Left lung (tissue), 10 donors: ENCODE measurements around the gene R3HDM4. TPM values are rescaled to one million over a fixed set of nuclear protein-coding genes. Genes with fewer than 3 reads are reported as not detected.

Experiments
- ATAC-seq: fragments of 200-7000 bp; cut with Tn5 transposase; one replicate; pipeline ENCODE4 v1.9.1; 2020; ENCODE audit warnings: moderate library complexity
- DNase-seq, 4 donors: peaks; one replicate each; pipeline ENCODE4 v3.0.0-alpha.2; 2013 to 2020
- H3K27ac ChIP-seq, 2 donors: fragments of 200-600 bp; sonication (generic) in 1 of 2; one replicate each; pipeline versions ENCODE4 v1.5.0 to v1.8.0; 2020 to 2021
- H3K27me3 ChIP-seq, 2 donors: fragments of 200-600 bp; sonication (generic) in 1 of 2; one replicate each; pipeline versions ENCODE4 v1.5.0 to v1.8.0; 2020 to 2021
- H3K36me3 ChIP-seq, 2 donors: fragments of 200-600 bp; sonication (generic) in 1 of 2; one replicate each; pipeline versions ENCODE4 v1.5.0 to v1.8.0; 2020 to 2021
- H3K4me1 ChIP-seq, 2 donors: fragments of 200-600 bp; one replicate each; pipeline ENCODE4 v1.8.0; 2021
- H3K4me3 ChIP-seq, 2 donors: fragments of 200-600 bp; sonication (generic) in 1 of 2; one replicate each; pipeline versions ENCODE4 v1.5.0 to v1.8.0; 2020 to 2021; ENCODE audit warnings: mild to moderate bottlenecking in 1 of 2
- H3K9me3 ChIP-seq, 2 donors: fragments of 200-600 bp; sonication (generic) in 1 of 2; one replicate each; pipeline versions ENCODE4 v1.5.0 to v1.8.0; 2020 to 2021
- intact Hi-C, 2 donors: fragments of 100-400 bp; cut with DNase I; formaldehyde crosslinking; loops; one replicate each; pipeline versions ENCODE4 v1.11.2 to v1.14.2; 2022
- polyA plus RNA-seq, 6 donors: library from polyadenylated mRNA; unstranded; fragments of 120-200 nt; gene quantifications; one replicate each; pipeline ENCODE4 v1.2.1, GENCODE V29; 2013; ENCODE audit not compliant: insufficient read length in 6 of 6
- total RNA-seq, 2 donors: library from RNA; stranded (reverse); fragmentation: NEBNext Ultra II Directional; extraction: Animal tissue kit (Norgen Biotek cat#: 25700); gene quantifications; one replicate each; pipeline ENCODE4 v1.2.1, GENCODE V29; 2021
- TF ChIP-seq, protein P1 (sequence below), 2 donors: fragments of 200-600 bp; sonication (generic) in 1 of 2; IDR thresholded peaks; one replicate each; pipeline versions ENCODE4 v1.5.0 to v1.8.0; 2021; ENCODE audit warnings: antibody characterized with exemption in 2 of 2
- donor health status: DM: no; HTN: yes; CAD: no.
- donor health status: DM: no; HTN: no; CAD: no.

R3HDM4 gene
- total and polyA plus RNA-seq, 8 donors: 28.8 to 66.3 (median 39.0) TPM

DNA sequence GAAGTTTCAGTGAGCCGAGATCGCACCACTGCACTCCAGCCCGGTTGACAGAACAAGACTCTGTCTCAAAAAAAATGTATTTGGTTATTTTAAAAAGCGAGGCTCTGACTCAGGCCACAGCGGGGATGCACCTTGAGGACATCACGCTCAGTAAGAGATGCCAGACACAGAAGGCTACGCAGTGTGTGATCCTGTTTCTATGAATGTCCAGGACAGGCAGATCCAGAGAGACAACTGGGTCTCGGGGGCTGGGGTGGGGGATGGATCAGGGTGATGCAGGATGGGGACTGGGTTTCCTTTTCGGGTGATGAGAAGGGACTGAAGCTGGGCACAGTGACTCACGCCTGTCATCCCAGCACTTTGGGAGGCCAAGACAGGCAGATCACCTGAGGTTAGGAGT, 25.4 kb downstream of the R3HDM4 start:
- ATAC-seq (no peak), DNase-seq (no peak)
- H3K4me1 ChIP-seq: peaks cover 0 to 5% of the 10 kb centered on the region in 2 donors
- no peaks in the 10 kb centered on the region for H3K9me3 ChIP-seq
- no peak overlapping the region for H3K27ac ChIP-seq
- H3K4me3 ChIP-seq: no peak overlapping the region
- intact Hi-C loops: no loop called here
- H3K27me3 ChIP-seq: no peaks in the 10 kb centered on the region
- H3K36me3 ChIP-seq: peaks cover 0 to 80% of the 10 kb centered on the region in 2 donors
- TF ChIP-seq, protein P1, sequence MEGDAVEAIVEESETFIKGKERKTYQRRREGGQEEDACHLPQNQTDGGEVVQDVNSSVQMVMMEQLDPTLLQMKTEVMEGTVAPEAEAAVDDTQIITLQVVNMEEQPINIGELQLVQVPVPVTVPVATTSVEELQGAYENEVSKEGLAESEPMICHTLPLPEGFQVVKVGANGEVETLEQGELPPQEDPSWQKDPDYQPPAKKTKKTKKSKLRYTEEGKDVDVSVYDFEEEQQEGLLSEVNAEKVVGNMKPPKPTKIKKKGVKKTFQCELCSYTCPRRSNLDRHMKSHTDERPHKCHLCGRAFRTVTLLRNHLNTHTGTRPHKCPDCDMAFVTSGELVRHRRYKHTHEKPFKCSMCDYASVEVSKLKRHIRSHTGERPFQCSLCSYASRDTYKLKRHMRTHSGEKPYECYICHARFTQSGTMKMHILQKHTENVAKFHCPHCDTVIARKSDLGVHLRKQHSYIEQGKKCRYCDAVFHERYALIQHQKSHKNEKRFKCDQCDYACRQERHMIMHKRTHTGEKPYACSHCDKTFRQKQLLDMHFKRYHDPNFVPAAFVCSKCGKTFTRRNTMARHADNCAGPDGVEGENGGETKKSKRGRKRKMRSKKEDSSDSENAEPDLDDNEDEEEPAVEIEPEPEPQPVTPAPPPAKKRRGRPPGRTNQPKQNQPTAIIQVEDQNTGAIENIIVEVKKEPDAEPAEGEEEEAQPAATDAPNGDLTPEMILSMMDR (IDR thresholded peaks at IDR 0.05): no peak

DNA sequence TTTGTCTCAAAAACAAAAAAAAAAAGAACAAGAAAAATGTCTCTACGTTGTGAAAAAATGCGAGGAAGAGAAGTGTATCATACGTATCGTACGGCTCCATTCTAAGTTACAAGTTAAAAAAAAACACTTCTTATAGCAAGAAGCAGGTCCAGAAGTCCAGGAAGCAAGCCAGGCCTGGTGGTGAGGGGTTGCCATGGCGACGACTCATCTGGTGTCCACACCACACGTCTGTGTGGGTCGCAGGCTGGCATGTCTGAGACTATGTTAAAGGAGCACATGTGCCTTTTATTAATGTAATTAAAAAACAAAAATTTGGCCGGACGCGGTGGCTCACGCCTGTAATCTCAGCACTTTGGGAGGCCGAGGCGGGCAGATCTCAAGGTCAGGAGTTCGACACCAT, 25.9 kb downstream of the R3HDM4 start:
- ATAC-seq: no peak

DNA sequence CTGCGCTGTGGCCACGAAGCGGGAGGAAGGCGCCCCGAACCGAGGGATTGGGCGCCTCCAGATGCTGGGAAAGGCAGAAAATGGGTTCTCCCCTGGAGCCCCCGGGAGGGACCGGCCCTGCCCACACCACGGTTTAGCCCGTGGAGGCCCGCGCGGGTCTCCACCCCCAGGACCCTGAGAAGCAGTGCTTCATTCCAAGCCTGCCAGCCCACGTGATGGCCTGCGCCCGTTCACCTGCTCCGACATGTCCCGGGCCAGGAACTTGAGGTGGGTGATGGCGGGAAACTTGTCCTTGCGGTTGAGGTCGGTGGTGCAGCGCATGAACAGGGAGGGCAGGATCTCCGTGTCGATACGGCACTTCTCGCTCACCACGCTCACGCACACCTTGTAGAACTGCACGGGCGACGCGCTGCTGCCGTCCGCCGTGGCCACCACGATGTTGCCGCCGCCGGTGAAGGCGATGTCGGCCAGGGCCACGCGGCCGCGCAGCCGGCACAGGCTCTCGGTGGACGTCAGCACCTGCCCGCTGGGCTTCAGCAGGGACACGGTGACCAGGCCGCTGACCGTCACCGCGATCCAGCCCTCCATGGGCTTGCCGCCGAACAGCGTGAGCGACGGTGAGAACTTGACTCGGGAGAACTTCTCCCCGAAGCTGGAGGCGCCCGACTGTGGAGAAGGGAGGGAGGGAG, 27.3 kb downstream of the R3HDM4 start:
- no peak overlapping the region for H3K27ac ChIP-seq

More for the DNA sequence above, 25.9 kb downstream of the R3HDM4 start:
- intact Hi-C loops: no loop called here
- Histone ChIP-seq H3K9me3 (no peaks in the 10 kb centered on the region), H3K4me3 (no peak overlapping the region), H3K4me1 (peaks cover 0 to 3% of the 10 kb centered on the region in 2 donors), H3K27me3 (no peaks in the 10 kb centered on the region), H3K27ac (no peak overlapping the region), H3K36me3 (peaks cover 0 to 85% of the 10 kb centered on the region in 2 donors)
- DNase-seq: no peak
- TF ChIP-seq, protein P1 (IDR thresholded peaks at IDR 0.05): no peak

DNA sequence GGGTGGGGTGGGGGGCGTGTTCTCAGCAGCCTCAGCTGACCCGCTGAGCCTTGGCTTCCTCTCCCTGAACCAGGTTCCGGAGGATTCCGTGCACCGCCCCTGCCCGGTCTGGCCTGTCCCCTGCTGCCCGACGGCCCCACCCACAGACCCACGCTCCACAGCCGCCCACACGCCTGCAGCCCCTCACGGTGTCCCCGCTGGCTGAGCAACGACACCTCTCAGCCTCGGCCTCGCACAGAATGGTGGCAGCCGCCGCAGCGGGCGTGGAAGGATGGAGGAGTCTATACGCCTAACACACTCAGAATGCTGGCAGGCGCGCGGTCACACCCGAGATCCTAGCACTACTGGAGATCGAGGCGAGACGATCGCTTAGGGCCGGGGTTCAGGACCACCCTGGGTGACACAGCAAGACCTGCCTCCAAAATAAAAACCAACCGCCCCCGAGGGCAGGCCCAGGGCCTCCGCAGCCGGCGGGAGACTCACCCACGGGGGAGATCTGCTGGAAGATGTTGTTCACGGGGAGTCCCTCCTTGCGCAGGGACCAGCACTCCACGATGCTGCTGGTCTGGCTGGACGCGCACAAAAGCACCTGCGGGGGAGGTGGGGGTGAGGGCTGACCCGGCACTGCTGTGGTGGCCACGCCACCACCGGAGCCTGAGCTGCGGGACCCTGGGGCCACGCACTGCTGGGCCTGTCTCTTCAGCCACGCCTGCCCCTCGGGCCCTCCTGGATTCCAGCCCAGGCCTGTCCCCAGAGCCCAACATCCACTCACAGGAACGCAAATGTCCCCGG, 28.4 kb downstream of the R3HDM4 start:
- Histone ChIP-seq H3K36me3 (peaks cover 0 to 96% of the 10 kb centered on the region in 2 donors), H3K4me1 (no peaks in the 10 kb centered on the region), H3K4me3 (no peak overlapping the region), H3K27ac (no peak overlapping the region), H3K27me3 (no peaks in the 10 kb centered on the region), H3K9me3 (no peaks in the 10 kb centered on the region)
- intact Hi-C loops: no loop called here
- TF ChIP-seq, protein P1 (IDR thresholded peaks at IDR 0.05): no peak
- DNase-seq (no peak), ATAC-seq (no peak)

More for the DNA sequence above, 27.3 kb downstream of the R3HDM4 start:
- no peak for ATAC-seq
- TF ChIP-seq, protein P1 (IDR thresholded peaks at IDR 0.05): no peak
- no peaks in the 10 kb centered on the region for H3K27me3 ChIP-seq
- intact Hi-C loops: no loop called here
- H3K36me3 ChIP-seq: peaks cover 0 to 96% of the 10 kb centered on the region in 2 donors
- no peaks in the 10 kb centered on the region for H3K9me3 ChIP-seq
- DNase-seq: no peak
- no peaks in the 10 kb centered on the region for H3K4me1 ChIP-seq
- H3K4me3 ChIP-seq: no peak overlapping the region

DNA sequence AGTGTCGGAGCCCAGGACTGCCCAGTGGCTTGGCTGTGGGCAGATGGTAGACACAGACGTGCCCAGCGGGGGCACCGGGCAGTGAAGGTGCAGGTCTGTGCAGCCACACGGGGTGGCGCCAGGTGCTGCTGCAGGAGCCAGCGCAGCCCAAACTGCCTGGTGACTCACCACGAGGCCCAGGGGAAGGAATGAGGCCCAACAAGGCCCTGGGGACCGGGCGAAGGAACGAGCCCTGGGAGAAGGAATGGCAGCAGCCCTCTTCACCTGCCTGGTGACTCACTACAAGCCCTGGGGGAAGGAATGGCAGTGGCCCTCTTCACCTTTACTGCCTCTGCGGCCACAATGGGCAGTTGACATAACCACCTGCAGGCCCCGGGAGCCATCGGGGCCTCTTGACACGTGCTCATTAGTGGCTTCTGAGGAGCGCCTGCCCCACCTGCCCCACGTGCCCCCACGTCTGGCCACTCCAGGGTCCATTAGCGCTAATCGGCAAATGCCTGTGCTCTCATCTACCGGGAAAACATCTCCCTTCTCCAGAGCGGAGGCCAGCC, 29.3 kb downstream of the R3HDM4 start:
- Histone ChIP-seq H3K27ac (no peak overlapping the region), H3K4me3 (no peak overlapping the region), H3K27me3 (no peaks in the 10 kb centered on the region), H3K36me3 (peaks cover 0 to 89% of the 10 kb centered on the region in 2 donors), H3K9me3 (no peaks in the 10 kb centered on the region), H3K4me1 (no peaks in the 10 kb centered on the region)
- ATAC-seq (peak; percentile 93), DNase-seq (peak in 1 of 4 donors; percentile 77)
- intact Hi-C loops: no loop called here
- TF ChIP-seq, protein P1 (IDR thresholded peaks at IDR 0.05): no peak
